ENCODE results near the gene DYSF.

- TF ChIP-seq CTCF (IDR thresholded peaks at IDR 0.05; ENCODE audit: low read depth, low read length, poor library complexity, severe bottlenecking), result no peak
- TF ChIP-seq EZH2phosphoT487 (IDR thresholded peaks at IDR 0.05; ENCODE audit: borderline replicate concordance, low read length), result no peak
These were observed 138.9 kb downstream of the DYSF start for GRCh38 chr2:71592181-71592711.
